ENCODE data around the gene NUP50. TPM values are rescaled to one million over a fixed set of nuclear protein-coding genes. Genes with fewer than 3 reads are reported as not detected.

NUP50 gene
- total and polyA plus RNA-seq, 8 donors, result 14.6 to 443 (median 113) TPM

DNA sequence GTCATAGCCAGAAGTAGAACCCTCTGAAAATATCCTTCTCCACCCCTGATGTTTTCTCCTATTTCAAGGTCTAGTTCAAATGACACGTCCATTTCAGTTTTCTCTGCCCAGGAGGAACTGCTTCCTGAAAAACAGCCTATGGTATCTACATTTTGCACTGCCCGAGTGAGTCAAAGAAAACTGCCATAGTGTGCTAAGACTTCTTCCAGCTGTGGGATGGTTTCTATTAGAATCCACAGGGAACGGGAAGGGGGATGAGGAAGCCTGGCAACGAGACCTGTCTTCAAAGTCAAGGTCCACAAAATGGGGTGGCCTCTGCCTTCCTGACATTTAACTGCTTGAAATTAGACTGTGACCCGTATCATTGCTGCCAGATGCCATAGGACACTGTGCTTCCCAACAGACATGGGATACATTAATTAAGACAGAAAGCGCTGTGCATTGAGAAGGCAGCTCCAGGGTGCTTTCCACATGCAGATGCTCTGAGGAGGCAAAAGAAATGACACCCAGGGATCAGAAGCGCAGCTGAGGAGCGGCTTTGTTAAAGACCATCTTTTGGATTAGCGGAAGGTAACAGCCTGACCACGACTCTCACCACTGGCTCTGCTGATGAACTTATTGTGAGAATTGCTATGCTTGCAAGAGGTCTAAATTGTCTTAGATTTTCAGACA is 39.4 kb upstream of the NUP50 start:
- Histone ChIP-seq H3K4me3 (no peak overlapping the region), H3K27ac (no peak overlapping the region), H3K9me3 (no peaks in the 10 kb centered on the region), H3K27me3 (peaks cover 0 to 12% (median 0%) of the 10 kb centered on the region in 3 donors), H3K4me1 (peaks cover 0 to 15% (median 0%) of the 10 kb centered on the region in 4 donors), H3K36me3 (no peaks in the 10 kb centered on the region)
- WGBS, 5 donors, result 60 to 72% (median 66%) methylated on average over 10 of the region's 10 CpGs
- intact Hi-C loops (cut with DNase I; ENCODE audit: low total_unique reads), result no loop called here
- no peak for TF ChIP-seq POLR2AphosphoS5 (IDR thresholded peaks at IDR 0.05)
- TF ChIP-seq, protein P1, sequence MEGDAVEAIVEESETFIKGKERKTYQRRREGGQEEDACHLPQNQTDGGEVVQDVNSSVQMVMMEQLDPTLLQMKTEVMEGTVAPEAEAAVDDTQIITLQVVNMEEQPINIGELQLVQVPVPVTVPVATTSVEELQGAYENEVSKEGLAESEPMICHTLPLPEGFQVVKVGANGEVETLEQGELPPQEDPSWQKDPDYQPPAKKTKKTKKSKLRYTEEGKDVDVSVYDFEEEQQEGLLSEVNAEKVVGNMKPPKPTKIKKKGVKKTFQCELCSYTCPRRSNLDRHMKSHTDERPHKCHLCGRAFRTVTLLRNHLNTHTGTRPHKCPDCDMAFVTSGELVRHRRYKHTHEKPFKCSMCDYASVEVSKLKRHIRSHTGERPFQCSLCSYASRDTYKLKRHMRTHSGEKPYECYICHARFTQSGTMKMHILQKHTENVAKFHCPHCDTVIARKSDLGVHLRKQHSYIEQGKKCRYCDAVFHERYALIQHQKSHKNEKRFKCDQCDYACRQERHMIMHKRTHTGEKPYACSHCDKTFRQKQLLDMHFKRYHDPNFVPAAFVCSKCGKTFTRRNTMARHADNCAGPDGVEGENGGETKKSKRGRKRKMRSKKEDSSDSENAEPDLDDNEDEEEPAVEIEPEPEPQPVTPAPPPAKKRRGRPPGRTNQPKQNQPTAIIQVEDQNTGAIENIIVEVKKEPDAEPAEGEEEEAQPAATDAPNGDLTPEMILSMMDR (IDR thresholded peaks at IDR 0.05), result no peak
- no peak for TF ChIP-seq EP300 (IDR thresholded peaks at IDR 0.05)
- TF ChIP-seq POLR2A (IDR thresholded peaks at IDR 0.05), result no peak
- DNase-seq, result no peak

DNA sequence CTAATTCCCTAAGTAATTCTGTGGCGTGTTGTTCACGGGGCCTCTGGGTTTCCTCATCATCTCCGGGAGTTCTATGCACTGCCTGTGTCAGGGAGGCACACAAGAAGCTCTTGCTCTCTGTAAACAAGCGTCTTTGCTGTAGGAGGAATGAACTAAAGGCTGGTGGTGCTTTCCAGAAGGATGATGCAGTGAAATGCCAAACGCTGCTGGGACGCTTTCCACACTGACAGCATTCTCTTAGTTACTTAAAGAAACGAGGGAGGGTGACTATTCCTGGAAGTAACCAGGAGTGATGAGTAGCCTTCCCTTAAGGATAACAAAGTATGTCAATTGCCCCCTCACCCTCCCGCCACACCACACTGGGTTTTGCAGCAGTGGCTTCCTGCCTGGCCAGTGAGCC is 38.5 kb upstream of the NUP50 start:
- 30 to 43% (median 35%) methylated on average over 8 of the region's 8 CpGs for WGBS, 5 donors
- Histone ChIP-seq H3K27me3 (peaks cover 0 to 9% (median 0%) of the 10 kb centered on the region in 3 donors), H3K4me3 (no peak overlapping the region), H3K4me1 (peaks cover 0 to 15% (median 0%) of the 10 kb centered on the region in 4 donors), H3K9me3 (no peaks in the 10 kb centered on the region), H3K36me3 (no peaks in the 10 kb centered on the region), H3K27ac (no peak overlapping the region)
- DNase-seq, result peak in 1 of 2 donors; percentile 53
- TF ChIP-seq POLR2AphosphoS5 (IDR thresholded peaks at IDR 0.05) (peak in 1 of 3 donors; percentile 18), POLR2A (IDR thresholded peaks at IDR 0.05) (no peak)
- intact Hi-C loops (cut with DNase I; ENCODE audit: low total_unique reads), result no loop called here

DNA sequence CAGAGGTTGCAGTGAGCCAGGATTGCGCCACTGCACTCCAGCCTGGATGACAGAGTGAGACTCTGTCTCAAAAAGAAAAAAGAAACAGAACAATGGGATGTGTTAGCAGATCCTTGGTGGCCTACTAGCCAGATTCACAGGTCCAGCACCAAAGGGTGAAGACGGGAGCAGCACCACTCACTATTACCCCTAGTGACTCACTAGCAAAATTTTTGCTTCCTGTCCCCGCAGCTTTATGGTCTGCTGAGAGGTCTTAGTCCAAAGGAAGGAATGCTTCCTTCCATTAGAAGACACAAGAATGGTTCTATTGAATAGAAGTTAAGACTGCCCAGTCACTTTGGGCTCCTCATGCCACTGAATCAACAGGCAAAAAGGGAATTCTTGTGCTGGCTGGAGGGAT is 35.9 kb upstream of the NUP50 start:
- 69 to 93% (median 77%) methylated on average over 3 of the region's 3 CpGs for WGBS, 5 donors
- H3K9me3 ChIP-seq, result no peaks in the 10 kb centered on the region
- DNase-seq, result no peak
- TF ChIP-seq POLR2AphosphoS5 (IDR thresholded peaks at IDR 0.05) (no peak), EP300 (IDR thresholded peaks at IDR 0.05) (no peak), POLR2A (IDR thresholded peaks at IDR 0.05) (no peak)
- TF ChIP-seq, protein P1 (IDR thresholded peaks at IDR 0.05), result no peak
- H3K27me3 ChIP-seq, result no peaks in the 10 kb centered on the region
- intact Hi-C loops (cut with DNase I; ENCODE audit: low total_unique reads), result no loop called here
- H3K27ac ChIP-seq, result no peak overlapping the region
- H3K4me1 ChIP-seq, result peaks cover 0 to 15% (median 0%) of the 10 kb centered on the region in 4 donors
- no peak overlapping the region for H3K4me3 ChIP-seq
- H3K36me3 ChIP-seq, result peaks cover 3 to 13% (median 9%) of the 10 kb centered on the region in 4 donors

DNA sequence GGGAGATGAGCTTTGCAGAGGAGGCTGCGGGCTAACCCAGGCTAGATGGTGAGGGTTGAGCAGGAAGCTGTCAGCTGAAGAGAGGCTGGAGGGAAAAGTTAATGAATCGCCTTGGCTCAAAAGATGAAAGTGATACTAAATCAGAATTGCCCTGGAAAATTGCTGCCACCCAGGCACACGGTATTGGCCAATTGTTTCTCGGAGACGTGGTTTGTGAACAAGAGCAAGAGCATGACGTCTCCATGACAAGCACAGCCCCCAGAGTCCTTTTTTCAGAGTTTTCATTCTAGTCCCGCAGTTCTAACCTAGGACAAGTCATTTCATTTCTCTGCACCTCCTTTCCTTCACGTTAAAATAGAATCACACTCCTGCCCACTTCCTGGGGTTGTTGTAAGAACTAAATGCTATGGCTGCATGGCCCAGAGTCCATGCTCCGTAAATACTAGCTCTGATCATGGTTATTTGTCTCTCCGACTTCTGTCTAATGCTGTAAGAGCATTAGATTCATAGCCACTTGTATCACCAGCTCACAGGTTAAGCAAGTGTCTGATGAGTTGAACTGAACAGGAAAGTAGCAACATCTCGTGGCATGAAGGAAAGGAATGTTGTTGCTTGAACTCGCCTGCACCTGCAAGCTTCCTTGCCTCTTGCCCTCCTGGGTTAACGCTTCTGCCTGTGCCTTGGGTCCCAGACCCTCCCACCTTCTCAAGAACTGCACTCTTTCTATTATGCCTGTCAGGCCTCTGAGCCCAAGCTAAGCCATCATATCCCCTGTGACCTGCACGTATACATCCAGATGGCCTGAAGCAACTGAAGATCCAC is 33.8 kb upstream of the NUP50 start:
- no peak overlapping the region for H3K4me3 ChIP-seq
- intact Hi-C loops (cut with DNase I; ENCODE audit: low total_unique reads), result no loop called here
- no peak for DNase-seq
- 54 to 65% (median 62%) methylated on average over 14 of the region's 14 CpGs for WGBS, 5 donors
- no peak overlapping the region for H3K27ac ChIP-seq
- no peaks in the 10 kb centered on the region for H3K27me3 ChIP-seq
- H3K4me1 ChIP-seq, result peaks cover 0 to 7% (median 0%) of the 10 kb centered on the region in 4 donors
- TF ChIP-seq EP300 (IDR thresholded peaks at IDR 0.05), result no peak
- TF ChIP-seq, protein P1 (IDR thresholded peaks at IDR 0.05), result no peak
- no peak for TF ChIP-seq POLR2AphosphoS5 (IDR thresholded peaks at IDR 0.05)
- no peak for TF ChIP-seq POLR2A (IDR thresholded peaks at IDR 0.05)
- peaks cover 0 to 11% (median 10%) of the 10 kb centered on the region in 4 donors for H3K9me3 ChIP-seq
- H3K36me3 ChIP-seq, result peaks cover 17 to 33% (median 30%) of the 10 kb centered on the region in 4 donors
